Activated naive CD4-positive, alpha-beta T cell treated with anti-CD3 and anti-CD28 coated beads, Interleukin-2, amount 50 U/mL, for 24 hours (primary cell): ENCODE measurements around the gene CLIP4.

ENCODE experiments used
- H3K27ac Mint-ChIP-seq: one replicate; pipeline ENCODE4 v1.8.0; 2021; ENCODE audit warnings: mild to moderate bottlenecking, mixed read lengths
- H3K27me3 Mint-ChIP-seq: one replicate; pipeline ENCODE4 v1.8.0; 2021; ENCODE audit warnings: mixed read lengths
- H3K36me3 Mint-ChIP-seq: one replicate; pipeline ENCODE4 v1.8.0; 2021; ENCODE audit warnings: mixed read lengths
- H3K4me1 Mint-ChIP-seq: one replicate; pipeline ENCODE4 v1.8.0; 2021; ENCODE audit warnings: mixed read lengths
- H3K4me3 Mint-ChIP-seq: one replicate; pipeline ENCODE4 v1.8.0; 2021; ENCODE audit warnings: mild to moderate bottlenecking, mixed read lengths
- H3K9me3 Mint-ChIP-seq: one replicate; pipeline ENCODE4 v1.8.0; 2021; ENCODE audit warnings: mixed read lengths

The CLIP4 gene

GRCh38 chr2:29182920-29183319, 67.7 kb downstream of the CLIP4 start:
- Mint-ChIP-seq H3K9me3 (no peaks in the 10 kb centered on the region), H3K27me3 (no peaks in the 10 kb centered on the region), H3K27ac (no peak overlapping the region), H3K36me3 (peaks cover 12% of the 10 kb centered on the region), H3K4me3 (no peak overlapping the region), H3K4me1 (peaks cover 10% of the 10 kb centered on the region)

- Mint-ChIP-seq H3K9me3 (no peaks in the 10 kb centered on the region), H3K36me3 (peaks cover 15% of the 10 kb centered on the region), H3K4me3 (no peak overlapping the region), H3K4me1 (peaks cover 23% of the 10 kb centered on the region), H3K27ac (no peak overlapping the region), H3K27me3 (no peaks in the 10 kb centered on the region)
These were observed 69.3 kb downstream of the CLIP4 start for GRCh38 chr2:29184531-29184930.

- H3K9me3 Mint-ChIP-seq, result no peaks in the 10 kb centered on the region
- peaks cover 14% of the 10 kb centered on the region for H3K36me3 Mint-ChIP-seq
These were observed 71.6 kb downstream of the CLIP4 start for GRCh38 chr2:29186817-29187216.

GRCh38 chr2:29187926-29188325, 72.7 kb downstream of the CLIP4 start:
- Mint-ChIP-seq H3K4me3 (no peak overlapping the region), H3K9me3 (no peaks in the 10 kb centered on the region), H3K36me3 (peaks cover 13% of the 10 kb centered on the region), H3K4me1 (peaks cover 24% of the 10 kb centered on the region), H3K27me3 (no peaks in the 10 kb centered on the region), H3K27ac (no peak overlapping the region)

More at GRCh38 chr2:29186817-29187216, 71.6 kb downstream of the CLIP4 start:
- Mint-ChIP-seq H3K4me1 (peaks cover 24% of the 10 kb centered on the region), H3K27ac (no peak overlapping the region), H3K27me3 (no peaks in the 10 kb centered on the region), H3K4me3 (no peak overlapping the region)

GRCh38 chr2:29189052-29189451, 73.8 kb downstream of the CLIP4 start:
- H3K36me3 Mint-ChIP-seq, result peaks cover 12% of the 10 kb centered on the region
- peak overlapping the region; percentile 26 for H3K27ac Mint-ChIP-seq
- no peaks in the 10 kb centered on the region for H3K9me3 Mint-ChIP-seq
- no peaks in the 10 kb centered on the region for H3K27me3 Mint-ChIP-seq
- H3K4me3 Mint-ChIP-seq, result no peak overlapping the region
- peaks cover 24% of the 10 kb centered on the region for H3K4me1 Mint-ChIP-seq

GRCh38 chr2:29191817-29192216, 76.6 kb downstream of the CLIP4 start:
- Mint-ChIP-seq H3K27me3 (no peaks in the 10 kb centered on the region), H3K36me3 (peaks cover 7% of the 10 kb centered on the region), H3K27ac (no peak overlapping the region), H3K4me3 (no peak overlapping the region), H3K9me3 (no peaks in the 10 kb centered on the region), H3K4me1 (peaks cover 24% of the 10 kb centered on the region)

- Mint-ChIP-seq H3K4me3 (no peak overlapping the region), H3K27ac (no peak overlapping the region), H3K27me3 (no peaks in the 10 kb centered on the region), H3K4me1 (peaks cover 22% of the 10 kb centered on the region), H3K36me3 (peaks cover 7% of the 10 kb centered on the region), H3K9me3 (no peaks in the 10 kb centered on the region)
These were observed 77.3 kb downstream of the CLIP4 start for GRCh38 chr2:29192526-29192925.

GRCh38 chr2:29193111-29193510, 77.9 kb downstream of the CLIP4 start:
- Mint-ChIP-seq H3K36me3 (peaks cover 1% of the 10 kb centered on the region), H3K4me1 (peaks cover 17% of the 10 kb centered on the region), H3K27me3 (no peaks in the 10 kb centered on the region), H3K4me3 (no peak overlapping the region), H3K27ac (no peak overlapping the region), H3K9me3 (no peaks in the 10 kb centered on the region)

- Mint-ChIP-seq H3K27ac (no peak overlapping the region), H3K27me3 (no peaks in the 10 kb centered on the region), H3K9me3 (no peaks in the 10 kb centered on the region), H3K36me3 (no peaks in the 10 kb centered on the region), H3K4me1 (peaks cover 13% of the 10 kb centered on the region), H3K4me3 (no peak overlapping the region)
These were observed 78.5 kb downstream of the CLIP4 start for GRCh38 chr2:29193681-29194080.

- Mint-ChIP-seq H3K4me3 (no peak overlapping the region), H3K9me3 (no peaks in the 10 kb centered on the region), H3K4me1 (no peaks in the 10 kb centered on the region), H3K27ac (no peak overlapping the region), H3K36me3 (peaks cover 2% of the 10 kb centered on the region), H3K27me3 (no peaks in the 10 kb centered on the region)
These were observed 80.6 kb downstream of the CLIP4 start for GRCh38 chr2:29195796-29196195.

- H3K36me3 Mint-ChIP-seq, result peaks cover 2% of the 10 kb centered on the region
- H3K4me3 Mint-ChIP-seq, result no peak overlapping the region
- H3K4me1 Mint-ChIP-seq, result no peaks in the 10 kb centered on the region
- H3K9me3 Mint-ChIP-seq, result no peaks in the 10 kb centered on the region
- H3K27ac Mint-ChIP-seq, result no peak overlapping the region
- no peaks in the 10 kb centered on the region for H3K27me3 Mint-ChIP-seq
These were observed 81.9 kb downstream of the CLIP4 start for GRCh38 chr2:29196792-29197788.

GRCh38 chr2:29201979-29202378, 86.8 kb downstream of the CLIP4 start:
- Mint-ChIP-seq H3K9me3 (no peaks in the 10 kb centered on the region), H3K27me3 (no peaks in the 10 kb centered on the region), H3K36me3 (peaks cover 2% of the 10 kb centered on the region), H3K4me1 (no peaks in the 10 kb centered on the region), H3K27ac (peak overlapping the region; percentile 15), H3K4me3 (no peak overlapping the region)

- no peaks in the 10 kb centered on the region for H3K27me3 Mint-ChIP-seq
- no peak overlapping the region for H3K4me3 Mint-ChIP-seq
- H3K36me3 Mint-ChIP-seq, result peaks cover 2% of the 10 kb centered on the region
- no peak overlapping the region for H3K27ac Mint-ChIP-seq
- no peaks in the 10 kb centered on the region for H3K4me1 Mint-ChIP-seq
- no peaks in the 10 kb centered on the region for H3K9me3 Mint-ChIP-seq
These were observed 87.7 kb downstream of the CLIP4 start for GRCh38 chr2:29202819-29203495.

GRCh38 chr2:29206941-29207340, 91.7 kb downstream of the CLIP4 start:
- H3K27ac Mint-ChIP-seq, result no peak overlapping the region

GRCh38 chr2:29207352-29208148, 92.3 kb downstream of the CLIP4 start:
- no peaks in the 10 kb centered on the region for H3K9me3 Mint-ChIP-seq
- H3K4me3 Mint-ChIP-seq, result no peak overlapping the region
- no peaks in the 10 kb centered on the region for H3K27me3 Mint-ChIP-seq
- H3K36me3 Mint-ChIP-seq, result no peaks in the 10 kb centered on the region
- H3K27ac Mint-ChIP-seq, result no peak overlapping the region
- H3K4me1 Mint-ChIP-seq, result no peaks in the 10 kb centered on the region

More at GRCh38 chr2:29206941-29207340, 91.7 kb downstream of the CLIP4 start:
- Mint-ChIP-seq H3K4me1 (no peaks in the 10 kb centered on the region), H3K4me3 (no peak overlapping the region), H3K9me3 (no peaks in the 10 kb centered on the region), H3K27me3 (no peaks in the 10 kb centered on the region), H3K36me3 (no peaks in the 10 kb centered on the region)
